HFFc6 (cell line): ENCODE results near the gene TBPL1. TPM values are rescaled to one million over a fixed set of nuclear protein-coding genes. Genes with fewer than 3 reads are reported as not detected.

Source experiments
- DNase-seq: peaks from one replicate; pipeline ENCODE4 v3.0.0-alpha.2; 2018
- H3K27ac Mint-ChIP-seq: 2 replicates; pipeline ENCODE4 v1.8.0; 2020; ENCODE audit warnings: mild to moderate bottlenecking, mixed read lengths
- H3K27me3 Mint-ChIP-seq: 2 replicates; pipeline ENCODE4 v1.8.0; 2021; ENCODE audit warnings: mild to moderate bottlenecking, moderate library complexity, mixed read lengths; ENCODE audit not compliant: insufficient read depth
- H3K36me3 Mint-ChIP-seq: 2 replicates; pipeline ENCODE4 v1.8.0; 2021; ENCODE audit warnings: low read depth, mixed read lengths
- H3K4me1 Mint-ChIP-seq: 2 replicates; pipeline ENCODE4 v1.8.0; 2020; ENCODE audit warnings: low read depth, mixed read lengths
- H3K4me3 Mint-ChIP-seq: 2 replicates; pipeline ENCODE4 v1.8.0; 2020; ENCODE audit warnings: mild to moderate bottlenecking, moderate library complexity, mixed read lengths
- H3K9me3 Mint-ChIP-seq: 2 replicates; pipeline ENCODE4 v1.8.0; 2020; ENCODE audit warnings: mild to moderate bottlenecking, mixed read lengths
- total RNA-seq, 6 experiments: library from RNA; stranded (reverse); fragmentation: NEBNext Ultra II Directional; extraction: Animal tissue kit (Norgen Biotek cat#: 25700); gene quantifications; 2 replicates in 1 of 6; 3 replicates in 5 of 6; pipeline ENCODE4 v1.2.3, GENCODE V29; 2021
- TF ChIP-seq, protein P1 (sequence below): fragments of 200-600 bp; sonication (generic); IDR thresholded peaks from 2 replicates; pipeline ENCODE4 v1.5.0; 2021; ENCODE audit warnings: antibody characterized with exemption, mild to moderate bottlenecking

The TBPL1 gene
- total RNA-seq, 6 experiments from 2014 or later, result 30.7 to 40.6 (median 34.0) TPM

DNA sequence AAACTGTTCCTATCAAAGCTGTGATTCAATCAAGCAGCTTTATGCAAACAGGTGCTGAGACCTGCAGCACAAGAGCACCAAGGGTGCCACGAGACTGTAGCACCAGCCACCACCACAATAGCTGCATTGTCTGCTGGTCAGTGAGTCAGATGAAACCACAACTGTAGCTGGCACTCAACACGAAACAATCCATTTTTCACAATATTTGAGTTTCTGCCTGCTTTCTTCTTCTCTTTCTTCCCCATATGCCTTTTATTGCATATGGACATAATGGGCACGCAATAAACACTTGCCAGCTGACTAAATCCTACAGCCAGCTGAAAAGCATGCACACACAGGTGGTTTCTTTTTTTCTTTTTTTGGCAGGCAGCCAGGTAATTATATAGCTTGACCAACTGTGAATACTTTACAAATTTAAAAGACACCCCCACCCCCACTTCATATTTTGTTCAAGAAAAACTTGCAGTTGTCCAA, 82.8 kb downstream of the TBPL1 start:
- Mint-ChIP-seq H3K4me3 (no peak overlapping the region), H3K9me3 (no peaks in the 10 kb centered on the region), H3K27me3 (peaks cover 16% of the 10 kb centered on the region), H3K36me3 (no peaks in the 10 kb centered on the region), H3K4me1 (peaks cover 27% of the 10 kb centered on the region), H3K27ac (no peak overlapping the region)
- TF ChIP-seq, protein P1, sequence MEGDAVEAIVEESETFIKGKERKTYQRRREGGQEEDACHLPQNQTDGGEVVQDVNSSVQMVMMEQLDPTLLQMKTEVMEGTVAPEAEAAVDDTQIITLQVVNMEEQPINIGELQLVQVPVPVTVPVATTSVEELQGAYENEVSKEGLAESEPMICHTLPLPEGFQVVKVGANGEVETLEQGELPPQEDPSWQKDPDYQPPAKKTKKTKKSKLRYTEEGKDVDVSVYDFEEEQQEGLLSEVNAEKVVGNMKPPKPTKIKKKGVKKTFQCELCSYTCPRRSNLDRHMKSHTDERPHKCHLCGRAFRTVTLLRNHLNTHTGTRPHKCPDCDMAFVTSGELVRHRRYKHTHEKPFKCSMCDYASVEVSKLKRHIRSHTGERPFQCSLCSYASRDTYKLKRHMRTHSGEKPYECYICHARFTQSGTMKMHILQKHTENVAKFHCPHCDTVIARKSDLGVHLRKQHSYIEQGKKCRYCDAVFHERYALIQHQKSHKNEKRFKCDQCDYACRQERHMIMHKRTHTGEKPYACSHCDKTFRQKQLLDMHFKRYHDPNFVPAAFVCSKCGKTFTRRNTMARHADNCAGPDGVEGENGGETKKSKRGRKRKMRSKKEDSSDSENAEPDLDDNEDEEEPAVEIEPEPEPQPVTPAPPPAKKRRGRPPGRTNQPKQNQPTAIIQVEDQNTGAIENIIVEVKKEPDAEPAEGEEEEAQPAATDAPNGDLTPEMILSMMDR, result no peak
- no peak for DNase-seq

DNA sequence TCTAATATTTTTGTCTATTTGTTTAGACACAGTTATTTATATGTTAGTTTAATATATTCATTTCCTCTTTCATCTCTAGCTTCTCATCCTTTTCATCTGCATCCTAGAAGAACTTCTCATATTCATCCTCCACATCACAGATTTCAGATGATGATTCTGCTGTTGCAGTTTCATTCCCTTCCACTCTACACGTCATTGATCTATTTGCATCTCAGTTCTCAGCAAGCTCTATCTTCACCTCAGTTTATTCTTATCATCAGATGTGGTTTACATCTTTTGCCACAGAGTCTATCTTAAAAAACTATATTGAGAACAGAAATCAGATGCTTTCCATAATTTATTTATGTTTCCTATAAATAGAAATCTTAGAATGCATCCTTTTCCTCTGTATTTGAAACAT, 86.1 kb downstream of the TBPL1 start:
- H3K9me3 Mint-ChIP-seq, result peaks cover 12% of the 10 kb centered on the region; the same call in 1 of the 2 replicates
- peaks cover 19% of the 10 kb centered on the region for H3K27me3 Mint-ChIP-seq
- no peak for DNase-seq
- H3K36me3 Mint-ChIP-seq, result no peaks in the 10 kb centered on the region
- H3K27ac Mint-ChIP-seq, result no peak overlapping the region
- no peak overlapping the region for H3K4me3 Mint-ChIP-seq
- TF ChIP-seq, protein P1, result no peak
- H3K4me1 Mint-ChIP-seq, result peaks cover 24% of the 10 kb centered on the region

Other genes with a start within 250 kb of the TBPL1 start
- gene TCF21, start 64.1 kb upstream of the TBPL1 start, total RNA-seq, result not detected
- under 1 TPM; 0.40 to 0.71 (median 0.63) TPM for gene SLC2A12, start 99.4 kb downstream of the TBPL1 start, total RNA-seq